CD4-positive, alpha-beta T cell (primary cell): ENCODE measurements around the gene FAM120C. TPM values are rescaled to one million over a fixed set of nuclear protein-coding genes. Genes with fewer than 3 reads are reported as not detected.

ENCODE experiments used
- ATAC-seq: fragments of 200-7000 bp; cut with Tn5 transposase; one replicate; pipeline ENCODE4 v1.10.0; 2022; ENCODE audit warnings: mild to moderate bottlenecking; ENCODE audit not compliant: poor library complexity
- CTCF ChIA-PET: fragments of 350-600 bp; sonication (Branson Sonifier 250); formaldehyde crosslinking; loops from one replicate; lab custom pipeline; 2021; ENCODE audit warnings: antibody characterized with exemption, inconsistent platforms; lab: Charles Lee
- POLR2A ChIA-PET: fragments of 350-600 bp; sonication (Branson Sonifier 250); formaldehyde crosslinking; loops from one replicate; lab custom pipeline; 2021; ENCODE audit warnings: antibody characterized with exemption, inconsistent platforms; lab: Charles Lee
- DNase-seq, 14 experiments: peaks; one replicate each; pipeline ENCODE4 v3.0.0-alpha.2; 2013 to 2020; ENCODE audit warnings: mixed read lengths in 2 of 14
- H3K27ac ChIP-seq, 2 donors: one replicate each; pipeline versions ENCODE4 v1.5.1 to v1.7.0; 2013; ENCODE audit warnings: low read length in 2 of 2, low read depth in 1 of 2, mild to moderate bottlenecking in 1 of 2
- H3K27me3 ChIP-seq, 2 experiments: 1 replicate in 1 of 2; 2 replicates in 1 of 2; pipeline versions ENCODE4 v1.6.1 to v1.7.0; 2013; ENCODE audit warnings: low read length in 2 of 2, control low read depth in 1 of 2, mild to moderate bottlenecking in 1 of 2, moderate library complexity in 1 of 2; ENCODE audit not compliant: insufficient read depth in 2 of 2, control insufficient read depth in 1 of 2
- H3K36me3 ChIP-seq: one replicate; pipeline ENCODE4 v1.6.1; 2013; ENCODE audit warnings: low read length, control low read depth; ENCODE audit not compliant: insufficient read depth
- H3K4me1 ChIP-seq: one replicate; pipeline ENCODE4 v1.6.1; 2013; ENCODE audit warnings: low read length, control low read depth; ENCODE audit not compliant: insufficient read depth
- H3K4me3 ChIP-seq: one replicate; pipeline ENCODE4 v1.5.1; 2013; ENCODE audit warnings: mild to moderate bottlenecking, low read length, moderate library complexity
- H3K9me3 ChIP-seq, 2 experiments: 1 replicate in 1 of 2; 2 replicates in 1 of 2; pipeline versions ENCODE4 v1.6.1 to v1.7.0; 2013; ENCODE audit warnings: low read length in 2 of 2, mild to moderate bottlenecking in 2 of 2, control low read depth in 1 of 2, moderate library complexity in 1 of 2; ENCODE audit not compliant: control insufficient read depth in 1 of 2, insufficient read depth in 1 of 2
- H3K27ac Mint-ChIP-seq: one replicate; pipeline ENCODE4 v1.8.0; 2020; ENCODE audit warnings: mixed read lengths
- H3K27me3 Mint-ChIP-seq: one replicate; pipeline ENCODE4 v1.8.0; 2021; ENCODE audit warnings: mixed read lengths
- H3K36me3 Mint-ChIP-seq: one replicate; pipeline ENCODE4 v1.8.0; 2021; ENCODE audit warnings: low read depth, mixed read lengths
- H3K4me1 Mint-ChIP-seq: one replicate; pipeline ENCODE4 v1.8.0; 2021; ENCODE audit warnings: low read depth, mixed read lengths
- H3K4me3 Mint-ChIP-seq: one replicate; pipeline ENCODE4 v1.8.0; 2020; ENCODE audit warnings: mild to moderate bottlenecking, mixed read lengths
- H3K9me3 Mint-ChIP-seq: one replicate; pipeline ENCODE4 v1.8.0; 2020; ENCODE audit warnings: mixed read lengths
- CTCF ChIP-seq: fragments of 200-600 bp; IDR thresholded peaks from one replicate; pipeline ENCODE4 v1.8.0; 2022; ENCODE audit warnings: antibody characterized with exemption, mild to moderate bottlenecking
- intact Hi-C, 2 experiments: fragments of 100-400 bp; cut with DNase I in 1 of 2; cut with micrococcal nuclease in 1 of 2; formaldehyde crosslinking; loops; one replicate each; pipeline versions ENCODE4 v1.15.1 to v1.9.0; 2023 to 2025; cut with DNase I, micrococcal nuclease
- total RNA-seq, 174 experiments: library from RNA in 2 of 174; stranded (reverse) in 2 of 174; gene quantifications; one replicate each; pipeline ENCODE4 v1.2.3 and lab custom pipeline; 2021 to 2026

Gene FAM120C
- total RNA-seq, 2 experiments from 2014 or later, result 12.3 to 13.3 TPM

GRCh38 chrX:54074826-54075225, 108.2 kb downstream of the FAM120C start:
- Histone ChIP-seq H3K27me3 (no peaks in the 10 kb centered on the region), H3K27ac (no peak overlapping the region), H3K4me1 (no peaks in the 10 kb centered on the region), H3K9me3 (no peaks in the 10 kb centered on the region), H3K4me3 (no peak overlapping the region), H3K36me3 (no peaks in the 10 kb centered on the region)
- TF ChIP-seq CTCF, result no peak
- no peaks in the 10 kb centered on the region for H3K4me1 Mint-ChIP-seq
- H3K27me3 Mint-ChIP-seq, result no peaks in the 10 kb centered on the region
- ATAC-seq (no peak), DNase-seq (no peak)
- H3K36me3 Mint-ChIP-seq, result peaks cover 42% of the 10 kb centered on the region
- POLR2A ChIA-PET, result interaction anchor here (1.2 kb wide), 1 partner anchor 30 kb away, joined by 3 read pairs; no protein-coding TSS in a partner anchor
- intact Hi-C loops, result no loop called here
- no peaks in the 10 kb centered on the region for H3K9me3 Mint-ChIP-seq
- CTCF ChIA-PET, result no interaction called here
- H3K4me3 Mint-ChIP-seq, result no peak overlapping the region
- H3K27ac Mint-ChIP-seq, result no peak overlapping the region

GRCh38 chrX:54067766-54068165, 115.3 kb downstream of the FAM120C start:
- H3K4me1 ChIP-seq, result no peaks in the 10 kb centered on the region
- TF ChIP-seq CTCF, result no peak
- ChIA-PET CTCF (no interaction called here), POLR2A (no interaction called here)
- no peak overlapping the region for H3K4me3 ChIP-seq
- H3K36me3 Mint-ChIP-seq, result peaks cover 12% of the 10 kb centered on the region
- H3K36me3 ChIP-seq, result no peaks in the 10 kb centered on the region
- intact Hi-C loops, result no loop called here
- H3K27ac ChIP-seq, result no peak overlapping the region
- H3K4me3 Mint-ChIP-seq, result no peak overlapping the region
- H3K27me3 ChIP-seq, result no peaks in the 10 kb centered on the region
- ATAC-seq (no peak), DNase-seq (no peak)
- no peaks in the 10 kb centered on the region for H3K9me3 ChIP-seq
- no peak overlapping the region for H3K27ac Mint-ChIP-seq
- H3K9me3 Mint-ChIP-seq, result no peaks in the 10 kb centered on the region
- no peaks in the 10 kb centered on the region for H3K4me1 Mint-ChIP-seq
- no peaks in the 10 kb centered on the region for H3K27me3 Mint-ChIP-seq

DNA sequence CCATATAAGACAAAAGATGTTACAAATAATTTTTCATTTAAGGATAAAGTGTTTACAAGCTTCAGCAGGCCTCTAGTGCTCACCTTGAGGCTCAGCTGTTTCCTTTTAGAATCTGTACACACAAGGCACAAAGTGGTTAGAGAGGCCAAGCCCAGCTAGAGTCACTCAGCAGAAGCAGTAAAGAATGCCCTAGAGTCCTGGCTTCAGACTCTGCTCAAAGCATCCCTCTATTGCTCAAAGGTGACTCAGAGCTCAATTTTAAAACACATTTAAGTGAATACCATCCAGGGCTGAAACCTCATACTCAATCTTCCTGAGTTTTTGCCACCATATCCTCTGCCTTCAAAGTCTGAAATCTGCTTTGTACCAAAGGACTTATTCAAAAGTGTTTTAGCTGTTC, 116.2 kb downstream of the FAM120C start:
- Mint-ChIP-seq H3K9me3 (no peaks in the 10 kb centered on the region), H3K36me3 (peaks cover 12% of the 10 kb centered on the region), H3K4me3 (no peak overlapping the region), H3K27me3 (no peaks in the 10 kb centered on the region), H3K27ac (no peak overlapping the region), H3K4me1 (no peaks in the 10 kb centered on the region)
- no peak overlapping the region for H3K27ac ChIP-seq
- H3K36me3 ChIP-seq, result no peaks in the 10 kb centered on the region
- no peaks in the 10 kb centered on the region for H3K9me3 ChIP-seq
- no peak for TF ChIP-seq CTCF
- ATAC-seq, result no peak
- no peaks in the 10 kb centered on the region for H3K27me3 ChIP-seq
- no peak overlapping the region for H3K4me3 ChIP-seq
- ChIA-PET CTCF (no interaction called here), POLR2A (no interaction called here)
- H3K4me1 ChIP-seq, result no peaks in the 10 kb centered on the region
- no peak for DNase-seq
- intact Hi-C loops, result no loop called here
